ENCODE measurements around the gene SERPINF2. TPM values are rescaled to one million over a fixed set of nuclear protein-coding genes. Genes with fewer than 3 reads are reported as not detected.
A peak's percentile ranks its signal among the peaks of the same experiment; 100 is the strongest.
"Not testable (repeated sequence)": the region's sequence is repeated elsewhere in the genome, so short reads cannot be mapped to it uniquely, and the experiment has no call there.

SERPINF2 gene
- polyA plus RNA-seq, 4 donors, result 81.8 to 134 (median 92.8) TPM

DNA sequence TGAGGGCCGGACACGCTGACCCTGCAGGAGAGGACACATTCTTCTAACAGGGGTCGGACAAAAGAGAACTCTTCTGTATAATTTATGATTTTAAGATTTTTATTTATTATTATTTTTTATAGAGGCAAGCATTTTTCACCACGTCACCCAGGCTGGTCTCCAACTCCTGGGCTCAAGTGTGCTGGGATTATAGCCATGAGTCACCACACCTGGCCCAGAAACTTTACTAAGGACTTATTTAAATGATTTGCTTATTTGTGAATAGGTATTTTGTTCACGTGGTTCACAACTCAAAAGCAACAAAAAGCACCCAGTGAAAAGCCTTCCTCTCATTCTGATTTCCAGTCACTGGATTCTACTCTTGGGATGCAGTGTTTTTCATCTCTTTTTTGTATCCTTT is 16.9 kb downstream of the SERPINF2 start:
- DNase-seq (ENCODE audit: low read depth in 4 of 4, low spot score in 3 of 4), result no peak

DNA sequence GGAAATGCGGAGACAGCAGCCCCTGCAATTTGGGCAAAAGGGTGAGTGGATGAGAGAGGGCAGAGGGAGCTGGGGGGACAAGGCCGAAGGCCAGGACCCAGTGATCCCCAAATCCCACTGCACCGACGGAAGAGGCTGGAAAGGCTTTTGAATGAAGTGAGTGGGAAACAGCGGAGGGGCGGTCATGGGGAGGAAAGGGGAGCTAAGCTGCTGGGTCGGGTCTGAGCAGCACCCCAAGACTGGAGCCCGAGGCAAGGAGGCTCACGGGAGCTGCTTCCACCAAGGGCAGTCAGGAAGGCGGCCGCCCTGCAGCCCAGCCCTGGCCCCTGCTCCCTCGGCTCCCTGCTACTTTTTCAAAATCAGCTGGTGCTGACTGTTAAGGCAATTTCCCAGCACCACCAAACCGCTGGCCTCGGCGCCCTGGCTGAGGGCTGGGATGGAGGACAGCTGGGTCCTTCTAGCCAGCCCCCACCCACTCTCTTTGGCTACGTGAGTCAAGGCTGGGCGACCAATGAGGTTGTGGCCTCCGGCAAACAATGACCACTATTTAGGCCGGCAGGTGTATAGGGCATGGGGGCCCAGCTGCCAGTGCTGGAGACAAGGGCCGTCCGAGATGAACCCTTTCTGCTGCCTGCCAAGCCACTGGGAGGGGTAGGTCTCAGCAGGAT is 19.7 kb downstream of the SERPINF2 start:
- DNase-seq (ENCODE audit: low read depth in 4 of 4, low spot score in 3 of 4), result no peak

DNA sequence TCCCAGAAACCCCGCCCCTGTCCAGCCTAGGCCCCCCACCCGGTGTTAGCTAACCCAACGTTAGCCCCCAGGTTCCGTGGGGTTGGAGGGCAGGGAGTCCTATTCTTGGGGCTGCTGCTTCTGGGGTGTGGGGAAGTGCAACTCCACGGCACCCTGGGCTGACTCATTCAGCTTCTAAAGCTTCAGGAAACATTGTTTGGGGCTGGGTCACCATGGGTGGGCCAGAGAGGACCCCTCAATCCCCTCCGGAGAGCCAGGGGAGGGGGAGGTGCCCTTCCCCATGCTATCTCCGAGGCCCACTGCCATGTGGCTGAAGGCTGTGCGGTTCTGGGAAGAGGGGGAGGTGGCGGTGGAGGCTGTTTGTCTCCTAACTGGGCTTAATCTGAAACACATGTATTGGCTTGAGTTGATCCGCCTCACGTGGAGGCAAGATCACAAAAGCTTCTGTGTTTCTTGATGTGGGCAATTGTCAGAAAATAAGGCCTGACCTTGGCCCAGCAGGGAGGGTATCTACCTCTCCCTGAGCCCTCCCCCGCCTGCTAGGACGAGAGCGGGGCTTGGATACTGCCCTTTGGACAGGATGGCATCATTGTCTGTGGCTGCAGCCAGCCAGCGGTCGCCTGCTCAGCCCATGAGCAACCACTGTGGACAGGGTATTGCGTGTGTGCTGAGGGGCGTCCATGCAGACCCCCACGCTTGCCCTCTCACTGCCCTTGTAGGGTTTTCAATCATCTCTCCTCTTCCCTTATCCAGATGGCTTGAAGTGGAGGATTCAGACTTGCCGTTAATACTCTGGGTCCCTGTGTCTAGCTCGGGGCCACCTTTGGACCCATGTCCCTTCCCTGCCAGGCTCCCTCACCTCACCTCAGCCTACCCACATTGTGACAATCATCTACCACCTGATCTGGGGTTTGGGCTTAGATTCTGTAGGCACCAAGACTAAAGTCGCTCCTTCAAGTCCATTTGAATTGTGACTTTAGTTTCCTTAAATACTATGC is 20.5 kb downstream of the SERPINF2 start:
- DNase-seq (ENCODE audit: low read depth in 4 of 4, low spot score in 3 of 4), result no peak

DNA sequence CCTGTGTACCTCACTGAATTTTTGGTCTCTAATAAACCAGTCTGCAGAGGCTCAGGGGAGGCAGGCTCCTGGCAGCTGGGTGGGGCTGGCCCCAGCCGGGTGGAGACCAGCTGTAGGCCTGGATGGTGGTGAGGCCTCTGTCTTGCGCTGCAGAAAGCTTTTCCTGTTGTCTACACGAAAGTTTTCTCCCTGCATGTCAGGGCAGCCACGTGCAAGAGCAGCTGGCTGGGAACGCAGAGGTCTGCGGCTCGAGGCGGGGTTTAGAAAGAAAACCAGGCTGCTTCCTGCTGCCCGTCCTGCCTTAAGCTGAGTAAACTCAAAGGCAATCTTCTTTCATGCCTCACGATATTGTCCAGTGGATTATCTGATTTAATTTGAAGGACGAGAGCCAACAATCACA is 21.6 kb downstream of the SERPINF2 start:
- no peak for DNase-seq (ENCODE audit: low read depth in 4 of 4, low spot score in 3 of 4)

DNA sequence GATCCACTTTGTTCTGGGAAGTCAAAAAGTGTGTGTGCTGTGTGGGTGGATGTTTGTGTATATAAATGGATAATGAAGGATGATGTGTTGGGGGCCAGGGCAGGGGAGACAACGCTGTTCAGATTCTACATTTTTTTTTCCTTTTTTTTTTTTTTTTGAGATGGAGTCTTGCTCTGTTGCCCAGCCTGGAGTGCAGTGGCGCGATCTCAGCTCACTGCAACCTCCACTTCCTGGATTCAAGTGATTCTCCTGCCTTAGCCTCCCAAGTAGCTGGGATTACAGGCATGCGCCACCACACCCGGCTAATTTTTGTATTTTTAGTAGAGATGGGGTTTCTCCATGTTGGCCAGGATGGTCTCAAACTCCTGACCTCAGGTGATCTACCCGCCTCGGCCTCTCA is 22.0 kb downstream of the SERPINF2 start:
- DNase-seq (ENCODE audit: low read depth in 4 of 4, low spot score in 3 of 4), result not testable (repeated sequence)

DNA sequence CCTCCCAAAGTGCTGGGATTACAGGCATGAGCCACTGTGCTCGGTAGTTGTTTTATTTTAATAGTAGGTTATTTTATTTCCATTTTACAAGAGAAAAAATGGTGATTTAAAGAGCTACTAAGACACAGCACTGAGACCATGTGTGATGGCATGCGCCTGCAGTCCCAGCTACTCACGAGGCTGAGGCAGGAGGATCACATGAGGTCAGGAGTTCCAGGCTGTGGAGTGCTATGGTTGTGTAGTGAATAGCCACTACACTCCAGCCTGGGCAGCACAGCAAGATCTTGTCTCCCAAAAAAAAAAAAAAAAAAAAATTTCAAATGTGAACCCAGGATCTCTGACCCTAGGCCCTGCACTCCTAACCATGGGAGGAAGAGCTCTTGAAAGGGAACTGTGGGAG is 22.9 kb downstream of the SERPINF2 start:
- DNase-seq (ENCODE audit: low read depth in 4 of 4, low spot score in 3 of 4), result no peak

DNA sequence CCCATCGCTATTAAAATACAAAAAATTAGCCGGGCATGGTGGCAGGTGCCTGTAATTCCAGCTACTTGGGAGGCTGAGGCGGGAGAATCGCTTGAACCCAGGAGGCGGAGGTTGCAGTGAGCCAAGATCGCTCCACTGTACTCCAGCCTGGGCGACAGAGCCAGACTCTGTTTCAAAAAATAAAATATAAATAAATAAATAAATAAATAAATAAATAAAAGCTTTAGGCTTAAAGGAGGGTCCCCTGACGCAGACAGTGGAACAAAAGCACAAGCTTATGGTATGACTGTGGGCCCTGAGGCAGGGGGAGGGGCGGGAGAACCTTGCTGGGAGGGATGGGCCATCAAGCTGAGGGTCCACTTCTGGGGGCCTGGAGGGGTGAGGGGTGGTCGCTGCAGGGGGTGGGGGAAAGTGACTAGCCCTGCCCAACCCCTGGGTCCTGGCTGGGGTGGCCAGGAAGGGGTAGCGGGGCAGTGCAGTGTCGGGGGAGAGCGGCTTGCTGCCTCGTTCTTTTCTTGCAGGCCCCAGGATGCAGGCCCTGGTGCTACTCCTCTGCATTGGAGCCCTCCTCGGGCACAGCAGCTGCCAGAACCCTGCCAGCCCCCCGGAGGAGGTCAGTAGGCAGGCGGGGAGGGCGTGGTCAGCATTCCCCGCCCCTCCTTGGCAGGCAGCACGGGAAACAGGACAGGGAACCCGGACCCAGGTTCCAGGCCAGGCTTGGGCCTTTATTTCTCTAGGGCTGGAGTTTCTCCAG is 23.9 kb downstream of the SERPINF2 start:
- DNase-seq (ENCODE audit: low read depth in 4 of 4, low spot score in 3 of 4), result no peak

DNA sequence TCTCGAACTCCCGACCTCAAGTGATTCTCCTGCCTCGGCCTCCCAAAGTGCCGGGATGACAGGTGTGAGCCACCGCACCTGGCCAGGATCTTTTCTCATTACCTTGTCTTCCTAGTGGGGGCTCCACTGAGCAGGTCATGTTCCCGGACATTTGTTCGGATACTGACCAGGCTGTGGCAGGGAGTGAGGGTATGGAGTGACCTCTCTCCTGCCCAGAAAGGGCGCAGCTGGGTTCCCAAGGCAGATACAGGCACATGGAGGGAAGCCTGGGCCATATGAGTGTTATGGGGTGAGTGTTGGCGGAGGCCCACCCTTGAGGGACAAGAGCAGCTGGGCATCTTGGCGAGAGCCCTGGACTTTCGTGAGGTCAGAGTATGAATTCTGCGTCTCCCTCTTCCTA is 24.7 kb downstream of the SERPINF2 start:
- DNase-seq (ENCODE audit: low read depth in 4 of 4, low spot score in 3 of 4), result no peak

DNA sequence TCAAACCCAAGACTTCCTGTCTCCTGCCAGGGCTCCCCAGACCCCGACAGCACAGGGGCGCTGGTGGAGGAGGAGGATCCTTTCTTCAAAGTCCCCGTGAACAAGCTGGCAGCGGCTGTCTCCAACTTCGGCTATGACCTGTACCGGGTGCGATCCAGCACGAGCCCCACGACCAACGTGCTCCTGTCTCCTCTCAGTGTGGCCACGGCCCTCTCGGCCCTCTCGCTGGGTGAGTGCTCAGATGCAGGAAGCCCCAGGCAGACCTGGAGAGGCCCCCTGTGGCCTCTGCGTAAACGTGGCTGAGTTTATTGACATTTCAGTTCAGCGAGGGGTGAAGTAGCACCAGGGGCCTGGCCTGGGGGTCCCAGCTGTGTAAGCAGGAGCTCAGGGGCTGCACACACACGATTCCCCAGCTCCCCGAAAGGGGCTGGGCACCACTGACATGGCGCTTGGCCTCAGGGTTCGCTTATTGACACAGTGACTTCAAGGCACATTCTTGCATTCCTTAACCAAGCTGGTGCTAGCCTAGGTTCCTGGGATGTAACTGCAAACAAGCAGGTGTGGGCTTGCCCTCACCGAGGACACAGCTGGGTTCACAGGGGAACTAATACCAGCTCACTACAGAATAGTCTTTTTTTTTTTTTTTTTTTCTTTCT is 27.3 kb downstream of the SERPINF2 start:
- DNase-seq (ENCODE audit: low read depth in 4 of 4, low spot score in 3 of 4), result no peak

DNA sequence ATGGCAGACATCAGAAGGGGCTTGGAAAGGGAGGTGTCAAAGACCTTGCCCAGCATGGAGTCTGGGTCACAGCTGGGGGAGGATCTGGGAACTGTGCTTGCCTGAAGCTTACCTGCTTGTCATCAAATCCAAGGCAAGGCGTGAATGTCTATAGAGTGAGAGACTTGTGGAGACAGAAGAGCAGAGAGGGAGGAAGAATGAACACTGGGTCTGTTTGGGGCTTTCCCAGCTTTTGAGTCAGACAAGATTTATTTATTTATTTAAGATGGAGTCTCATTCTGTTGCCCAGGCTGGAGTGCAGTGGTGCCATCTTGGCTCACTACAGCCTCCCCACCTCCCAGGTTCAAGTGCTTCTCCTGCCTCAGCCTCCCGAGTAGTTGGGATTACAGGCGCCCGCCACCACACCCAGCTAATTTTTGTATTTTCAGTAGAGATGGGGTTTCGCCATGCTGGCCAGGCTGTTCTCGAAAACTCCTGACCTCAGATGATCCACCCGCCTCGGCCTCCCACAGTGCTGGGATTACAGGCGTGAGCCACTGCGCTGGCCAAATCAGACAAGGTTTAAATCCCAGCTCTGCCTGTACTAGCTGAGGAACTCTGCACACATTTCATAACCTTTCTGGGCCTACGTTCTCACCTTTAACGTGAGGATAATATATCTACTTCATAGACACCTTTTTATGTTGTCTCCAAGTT is 30.5 kb downstream of the SERPINF2 start:
- not testable (repeated sequence) for DNase-seq (ENCODE audit: low read depth in 4 of 4, low spot score in 3 of 4)

DNA sequence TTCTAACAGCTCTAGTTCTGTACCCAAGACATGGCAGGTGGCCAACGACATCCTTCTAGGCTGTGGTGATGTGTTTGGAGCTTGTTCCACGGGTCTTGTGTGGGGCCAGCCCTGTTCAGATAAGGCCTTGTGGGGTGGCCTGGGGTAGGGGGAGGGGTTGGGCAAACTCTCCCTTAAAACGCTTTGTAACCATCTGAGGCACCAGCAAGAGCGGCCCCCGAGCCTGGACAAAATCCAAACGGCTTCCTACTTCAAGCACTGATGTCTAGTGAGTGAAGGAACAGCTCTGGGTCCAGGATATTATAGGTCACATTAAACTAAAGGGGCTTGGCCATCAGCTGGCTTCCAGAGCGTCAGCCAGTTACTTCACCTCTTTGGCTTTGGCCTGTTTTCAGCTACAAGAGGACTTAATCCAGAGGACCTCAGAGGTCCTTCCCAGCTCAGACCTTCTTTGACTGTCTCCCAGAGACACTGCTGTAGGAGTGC is 31.1 kb downstream of the SERPINF2 start:
- no peak for DNase-seq (ENCODE audit: low read depth in 4 of 4, low spot score in 3 of 4)

DNA sequence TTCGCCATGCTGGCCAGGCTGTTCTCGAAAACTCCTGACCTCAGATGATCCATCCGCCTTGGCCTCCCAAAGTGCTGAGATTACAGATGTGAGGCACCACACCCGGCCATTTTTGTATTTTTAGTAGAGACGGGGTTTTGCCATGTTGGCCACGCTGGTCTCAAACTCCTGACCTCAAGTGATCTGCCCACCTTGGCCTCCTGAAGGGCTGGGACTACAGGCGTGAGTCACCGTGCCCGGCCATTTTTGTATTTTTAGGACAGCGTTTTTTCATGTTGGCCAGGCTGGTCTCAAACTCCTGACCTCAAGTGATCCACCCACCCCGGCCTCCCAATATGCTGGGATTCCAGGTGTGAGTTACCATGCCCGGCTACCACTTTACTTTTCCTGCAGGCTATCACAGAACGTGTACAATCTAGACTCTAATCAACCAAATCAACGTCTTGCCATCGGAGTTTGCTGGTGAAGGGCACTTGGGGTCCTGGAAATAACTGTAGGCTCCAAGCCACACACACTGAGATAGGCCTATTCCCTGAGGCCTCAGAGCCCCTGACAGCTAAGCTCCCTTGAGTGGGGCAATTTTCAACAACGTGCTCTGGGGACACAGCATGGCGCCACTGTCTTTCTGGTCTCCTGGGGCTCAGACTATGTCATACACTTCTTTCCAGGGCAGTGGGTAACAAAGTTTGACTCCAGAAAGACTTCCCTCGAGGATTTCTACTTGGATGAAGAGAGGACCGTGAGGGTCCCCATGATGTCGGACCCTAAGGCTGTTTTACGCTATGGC is 31.9 kb downstream of the SERPINF2 start:
- DNase-seq (ENCODE audit: low read depth in 4 of 4, low spot score in 3 of 4), result no peak

DNA sequence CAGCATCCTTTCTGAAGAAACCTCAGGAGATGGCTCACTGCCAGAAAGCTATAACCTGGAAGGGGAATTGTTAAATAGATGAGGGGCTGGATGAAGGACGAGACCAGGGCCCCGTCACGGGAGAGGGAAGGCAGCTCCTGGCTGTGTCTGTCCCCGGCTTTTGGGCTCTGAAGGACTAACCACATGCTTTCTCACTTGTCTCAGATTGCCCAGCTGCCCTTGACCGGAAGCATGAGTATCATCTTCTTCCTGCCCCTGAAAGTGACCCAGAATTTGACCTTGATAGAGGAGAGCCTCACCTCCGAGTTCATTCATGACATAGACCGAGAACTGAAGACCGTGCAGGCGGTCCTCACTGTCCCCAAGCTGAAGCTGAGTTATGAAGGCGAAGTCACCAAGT is 33.7 kb downstream of the SERPINF2 start:
- no peak for DNase-seq (ENCODE audit: low read depth in 4 of 4, low spot score in 3 of 4)

DNA sequence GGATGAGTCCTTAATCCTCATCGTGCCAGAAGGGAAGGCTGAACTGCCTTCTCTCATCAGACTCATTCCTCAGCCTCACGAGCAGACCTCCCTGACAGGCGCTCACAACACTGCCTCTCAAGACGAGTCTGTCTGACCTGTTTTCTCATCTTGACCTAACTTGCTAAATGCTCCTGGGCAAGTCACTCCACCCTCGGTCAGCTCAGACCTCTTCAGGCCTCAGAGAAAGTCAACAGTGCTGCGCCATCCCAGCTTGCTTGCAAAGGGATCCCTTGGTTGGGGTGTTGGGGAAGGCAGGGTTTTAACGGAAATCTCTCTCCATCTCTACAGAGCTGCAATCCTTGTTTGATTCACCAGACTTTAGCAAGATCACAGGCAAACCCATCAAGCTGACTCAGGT is 34.2 kb downstream of the SERPINF2 start:
- no peak for DNase-seq (ENCODE audit: low read depth in 4 of 4, low spot score in 3 of 4)

DNA sequence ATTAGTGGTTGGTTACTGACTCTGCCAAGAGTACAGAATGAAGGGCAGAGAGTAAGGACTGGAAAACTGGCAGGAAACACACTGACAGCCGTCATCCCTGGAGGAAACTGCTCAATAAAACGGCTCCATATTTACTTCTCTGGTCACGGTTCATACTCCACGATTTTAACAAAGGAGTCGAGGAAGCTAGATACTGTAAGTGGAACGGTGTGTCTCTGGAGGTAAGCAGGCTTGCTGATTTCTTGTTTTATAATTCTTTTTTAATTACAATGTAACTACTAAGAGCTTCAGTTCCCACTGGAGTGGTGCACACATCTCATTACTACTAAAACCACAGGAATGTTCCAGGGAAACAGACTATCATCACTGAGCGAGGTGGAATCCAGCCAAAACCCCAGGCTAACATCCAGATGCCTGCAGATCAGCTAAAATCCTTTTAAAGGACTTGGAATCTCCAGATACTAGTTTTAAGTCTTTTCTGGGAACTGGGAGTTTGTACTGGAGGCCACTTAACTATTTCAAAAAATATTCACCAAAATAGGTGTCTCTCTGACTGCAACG is 37.0 kb downstream of the SERPINF2 start:
- DNase-seq (ENCODE audit: low read depth in 4 of 4, low spot score in 3 of 4), result peak in 1 of 4 donors; percentile 43

DNA sequence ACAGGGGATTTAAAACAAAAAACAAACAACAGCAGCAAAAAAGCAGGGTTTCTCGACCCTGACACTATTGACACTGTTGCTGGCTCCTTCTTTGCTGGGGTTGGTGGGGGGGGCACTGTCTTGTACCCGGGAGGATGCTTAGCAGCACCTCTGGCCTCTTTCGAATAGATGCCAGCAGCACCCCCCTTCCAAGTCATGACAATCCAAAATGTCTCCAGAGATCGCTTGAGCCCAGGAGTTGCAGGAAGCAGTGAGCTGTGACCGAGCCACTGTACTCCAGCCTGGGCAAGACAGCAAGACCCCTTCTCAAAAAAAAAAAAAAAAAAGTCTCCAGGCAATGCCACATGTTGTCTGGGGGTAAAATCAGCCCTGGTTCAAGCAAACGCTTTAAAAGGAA is 39.5 kb downstream of the SERPINF2 start:
- no peak for DNase-seq (ENCODE audit: low read depth in 4 of 4, low spot score in 3 of 4)

DNA sequence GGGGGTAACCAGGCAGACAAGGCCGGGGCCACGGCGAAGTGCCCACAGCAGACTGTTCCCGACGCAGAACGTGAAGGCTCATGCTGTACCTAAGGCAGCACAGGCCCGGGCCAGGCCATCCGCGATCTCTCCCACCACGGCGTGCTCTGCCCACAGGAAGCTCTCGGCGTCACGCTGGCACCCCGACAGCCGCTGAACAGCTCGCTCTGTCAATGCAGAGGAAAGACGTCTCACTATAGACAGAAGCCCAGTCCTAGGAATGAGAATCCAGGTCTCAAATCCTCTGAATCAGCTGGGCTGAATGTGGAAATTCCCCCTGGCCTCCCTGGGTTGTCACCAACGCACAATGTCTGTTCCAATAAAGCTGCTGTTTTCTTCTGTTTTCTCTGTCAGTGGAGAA is 40.6 kb downstream of the SERPINF2 start:
- DNase-seq (ENCODE audit: low read depth in 4 of 4, low spot score in 3 of 4), result no peak

DNA sequence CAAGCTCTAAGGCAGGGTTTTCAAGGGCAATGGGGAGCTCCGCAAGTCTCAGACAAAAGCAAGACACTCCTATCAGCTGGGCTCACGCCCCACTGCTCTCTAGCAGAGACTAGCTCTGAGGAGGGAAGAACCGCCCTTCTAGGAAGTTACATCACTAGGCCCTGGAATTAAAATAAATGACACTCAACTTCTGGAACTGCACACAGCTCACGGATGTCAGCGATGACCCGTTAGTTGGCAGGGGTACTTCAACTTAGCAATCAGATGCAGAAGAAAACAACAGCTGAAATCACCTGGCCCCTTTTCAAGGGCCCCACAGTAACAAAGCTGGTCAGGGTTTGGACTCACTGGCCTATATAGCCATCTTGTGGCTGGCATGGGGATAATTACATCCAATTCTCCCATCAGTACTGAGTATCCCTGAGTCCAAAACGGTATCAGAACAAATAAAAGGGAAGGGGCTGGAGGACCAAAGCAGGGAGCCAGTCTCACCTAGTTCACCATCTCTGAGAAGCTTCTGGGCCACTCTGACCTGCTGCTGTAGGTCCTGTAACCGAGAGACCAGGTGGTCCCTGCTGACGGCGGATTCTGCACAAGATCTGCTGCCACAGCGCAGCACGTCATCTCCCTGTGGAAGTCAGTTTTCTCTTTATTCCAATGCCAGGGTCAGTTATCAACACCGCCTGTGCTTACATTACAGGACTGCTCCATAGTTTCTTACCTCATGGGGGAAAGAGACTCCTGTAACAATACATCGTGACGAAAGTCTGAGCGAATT is 41.4 kb downstream of the SERPINF2 start:
- DNase-seq (ENCODE audit: low read depth in 4 of 4, low spot score in 3 of 4), result peak in 1 of 4 donors; percentile 50

Data from right renal pelvis (tissue), 4 donors.